ENCODE data around the gene RING1. TPM values are rescaled to one million over a fixed set of nuclear protein-coding genes. Genes with fewer than 3 reads are reported as not detected.

RING1 gene
- total RNA-seq, 1 experiment from 2014 or later: 31.0 TPM

DNA sequence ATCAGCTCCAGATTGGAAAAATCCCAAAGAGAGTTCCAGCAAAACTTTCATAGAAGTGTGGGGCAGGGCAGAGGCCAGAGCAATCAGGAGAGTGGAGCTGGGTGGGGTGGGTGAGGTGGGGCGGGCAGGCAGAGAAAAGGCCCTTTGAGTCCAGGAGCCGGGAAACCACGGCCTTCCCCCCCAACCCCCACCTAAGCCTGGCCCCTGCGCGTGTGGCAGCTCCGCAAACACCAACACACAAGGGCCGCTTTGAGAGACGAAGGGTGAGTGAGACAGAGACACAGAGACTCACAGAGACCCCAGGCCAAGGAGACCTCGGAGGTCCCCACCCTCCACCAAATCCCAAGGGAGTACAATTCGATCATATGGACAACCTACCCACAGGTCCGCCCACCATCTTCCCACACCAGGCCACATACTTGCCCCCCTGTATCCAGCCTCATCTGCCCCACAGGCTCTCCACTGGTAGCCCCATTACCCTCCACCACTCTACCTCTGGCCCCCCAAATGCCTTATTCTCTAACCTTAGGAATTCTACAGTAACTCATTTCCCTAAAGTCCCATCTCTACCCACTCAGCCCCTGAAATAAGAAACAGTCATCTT lies 17.7 kb upstream of the RING1 start:
- Histone ChIP-seq H3K23ac (ENCODE audit: insufficient read length, low read depth, low read length) (no peak overlapping the region), H2BK5ac (ENCODE audit: insufficient read length, low read length) (no peak overlapping the region), H3T11ph (ENCODE audit: low read length) (no peak overlapping the region), H3K9ac (ENCODE audit: extremely low read depth, insufficient read length, low read length) (no peak overlapping the region), H3K79me1 (ENCODE audit: insufficient read depth, low read depth, low read length, poor library complexity, severe bottlenecking) (no peaks in the 10 kb centered on the region), H4K20me1 (ENCODE audit: control insufficient read depth, insufficient read depth, insufficient read length) (no peaks in the 10 kb centered on the region), H3K4ac (ENCODE audit: low read depth, low read length) (no peak overlapping the region), H2AFZ (ENCODE audit: low read length) (no peak overlapping the region), H3K27me3 (ENCODE audit: insufficient read depth, low read length) (peaks cover 3% of the 10 kb centered on the region; the same call in 1 of the 2 replicates), H3K27ac (ENCODE audit: insufficient read length, low read depth, low read length) (no peak overlapping the region), H3K4me2 (ENCODE audit: insufficient read depth, insufficient read length, low read length) (no peak overlapping the region), H2BK120ac (ENCODE audit: low read depth, low read length, poor library complexity, severe bottlenecking) (no peak overlapping the region), H3K14ac (ENCODE audit: insufficient read depth, low read length) (no peak overlapping the region), H2AK5ac (ENCODE audit: insufficient read length, low read length) (no peak overlapping the region), H2BK20ac (ENCODE audit: low read depth, low read length, poor library complexity, severe bottlenecking) (no peak overlapping the region), H4K91ac (ENCODE audit: insufficient read length, low read depth, low read length) (no peak overlapping the region), H4K8ac (replicated peaks; ENCODE audit: insufficient read length, low read depth, low read length) (no peak overlapping the region), H3K23me2 (ENCODE audit: insufficient read length, low read depth, low read length, poor library complexity, severe bottlenecking) (peaks cover 11% of the 10 kb centered on the region), H2BK15ac (ENCODE audit: low read depth, low read length) (no peak overlapping the region), H3K9me3 (ENCODE audit: control insufficient read depth, low read depth, low read length) (no peaks in the 10 kb centered on the region), H2BK12ac (ENCODE audit: insufficient read length, low read depth, low read length) (no peak overlapping the region), H4K5ac (ENCODE audit: insufficient read length, low read depth, low read length) (no peak overlapping the region), H3K56ac (ENCODE audit: insufficient read length, low read depth, low read length) (no peak overlapping the region), H3K79me2 (ENCODE audit: insufficient read depth, low read length) (no peaks in the 10 kb centered on the region), H3K18ac (ENCODE audit: insufficient read length, low read depth, low read length) (no peak overlapping the region), H3K4me1 (ENCODE audit: insufficient read depth, low read length) (no peaks in the 10 kb centered on the region; the same call in 1 of the 2 replicates)
- Mint-ChIP-seq H3K4me3 (0 out of 5 replicates have a peak overlapping the region, but pooled peaks of 1 of the 2 experiments have one; percentile 19), H3K27me3 (ENCODE audit: low read depth) (peaks cover 74% of the 10 kb centered on the region), H3K9me3 (no peaks in the 10 kb centered on the region; a peak in 1 of 5 replicates), H3K4me1 (peaks cover 14 to 18% of the 10 kb centered on the region in 2 experiments), H3K36me3 (ENCODE audit: insufficient read depth in 1 of 3, low read depth in 3 of 3) (peaks cover 8 to 17% (median 13%) of the 10 kb centered on the region in 3 experiments; a peak in 6 of 7 replicates), H3K27ac (peak overlapping the region in 1 of 3 experiments; percentile 21; a peak in 1 of 7 replicates)
- DNase-seq: no peak
- TF ChIP-seq, protein P1, sequence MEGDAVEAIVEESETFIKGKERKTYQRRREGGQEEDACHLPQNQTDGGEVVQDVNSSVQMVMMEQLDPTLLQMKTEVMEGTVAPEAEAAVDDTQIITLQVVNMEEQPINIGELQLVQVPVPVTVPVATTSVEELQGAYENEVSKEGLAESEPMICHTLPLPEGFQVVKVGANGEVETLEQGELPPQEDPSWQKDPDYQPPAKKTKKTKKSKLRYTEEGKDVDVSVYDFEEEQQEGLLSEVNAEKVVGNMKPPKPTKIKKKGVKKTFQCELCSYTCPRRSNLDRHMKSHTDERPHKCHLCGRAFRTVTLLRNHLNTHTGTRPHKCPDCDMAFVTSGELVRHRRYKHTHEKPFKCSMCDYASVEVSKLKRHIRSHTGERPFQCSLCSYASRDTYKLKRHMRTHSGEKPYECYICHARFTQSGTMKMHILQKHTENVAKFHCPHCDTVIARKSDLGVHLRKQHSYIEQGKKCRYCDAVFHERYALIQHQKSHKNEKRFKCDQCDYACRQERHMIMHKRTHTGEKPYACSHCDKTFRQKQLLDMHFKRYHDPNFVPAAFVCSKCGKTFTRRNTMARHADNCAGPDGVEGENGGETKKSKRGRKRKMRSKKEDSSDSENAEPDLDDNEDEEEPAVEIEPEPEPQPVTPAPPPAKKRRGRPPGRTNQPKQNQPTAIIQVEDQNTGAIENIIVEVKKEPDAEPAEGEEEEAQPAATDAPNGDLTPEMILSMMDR (conservative IDR thresholded peaks at IDR 0.05): no peak
- WGBS (ENCODE audit: extremely low coverage, insufficient read length, low lambda C conversion rate): no CpG with 5 or more reads among the region's 11 CpGs
